ENCODE results near the gene IMMP1L.

IMMP1L gene

DNA sequence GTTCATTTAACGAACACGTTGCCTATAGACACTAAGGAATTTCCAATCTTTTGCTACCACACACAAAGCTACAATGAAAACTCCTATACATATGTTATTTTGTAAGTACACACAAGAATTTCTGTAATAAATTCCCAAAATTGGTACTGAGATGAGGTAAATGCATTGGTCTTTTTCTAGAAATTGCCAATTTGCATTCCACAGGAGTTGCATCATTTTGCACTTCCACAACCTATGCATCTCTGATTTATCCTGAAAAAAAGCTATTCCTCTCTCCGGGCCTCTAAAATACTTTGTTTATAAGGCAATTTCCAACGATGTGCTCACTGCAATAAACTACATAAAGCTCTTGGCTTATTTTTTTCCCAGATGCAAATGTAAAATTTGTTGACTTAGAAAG is 24.9 kb downstream of the IMMP1L start:
- peaks cover 11% of the 10 kb centered on the region for H3K36me3 Mint-ChIP-seq (ENCODE audit: low read depth)
- no peak overlapping the region for H3K27ac Mint-ChIP-seq
- DNase-seq, result no peak
- no peaks in the 10 kb centered on the region for H3K4me1 Mint-ChIP-seq
- no peak overlapping the region for H3K4me3 Mint-ChIP-seq
- TF ChIP-seq, protein P1, sequence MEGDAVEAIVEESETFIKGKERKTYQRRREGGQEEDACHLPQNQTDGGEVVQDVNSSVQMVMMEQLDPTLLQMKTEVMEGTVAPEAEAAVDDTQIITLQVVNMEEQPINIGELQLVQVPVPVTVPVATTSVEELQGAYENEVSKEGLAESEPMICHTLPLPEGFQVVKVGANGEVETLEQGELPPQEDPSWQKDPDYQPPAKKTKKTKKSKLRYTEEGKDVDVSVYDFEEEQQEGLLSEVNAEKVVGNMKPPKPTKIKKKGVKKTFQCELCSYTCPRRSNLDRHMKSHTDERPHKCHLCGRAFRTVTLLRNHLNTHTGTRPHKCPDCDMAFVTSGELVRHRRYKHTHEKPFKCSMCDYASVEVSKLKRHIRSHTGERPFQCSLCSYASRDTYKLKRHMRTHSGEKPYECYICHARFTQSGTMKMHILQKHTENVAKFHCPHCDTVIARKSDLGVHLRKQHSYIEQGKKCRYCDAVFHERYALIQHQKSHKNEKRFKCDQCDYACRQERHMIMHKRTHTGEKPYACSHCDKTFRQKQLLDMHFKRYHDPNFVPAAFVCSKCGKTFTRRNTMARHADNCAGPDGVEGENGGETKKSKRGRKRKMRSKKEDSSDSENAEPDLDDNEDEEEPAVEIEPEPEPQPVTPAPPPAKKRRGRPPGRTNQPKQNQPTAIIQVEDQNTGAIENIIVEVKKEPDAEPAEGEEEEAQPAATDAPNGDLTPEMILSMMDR (IDR thresholded peaks at IDR 0.05), result no peak
- no peaks in the 10 kb centered on the region for H3K9me3 Mint-ChIP-seq
- no peaks in the 10 kb centered on the region for H3K27me3 Mint-ChIP-seq (ENCODE audit: low read depth, poor library complexity)

DNA sequence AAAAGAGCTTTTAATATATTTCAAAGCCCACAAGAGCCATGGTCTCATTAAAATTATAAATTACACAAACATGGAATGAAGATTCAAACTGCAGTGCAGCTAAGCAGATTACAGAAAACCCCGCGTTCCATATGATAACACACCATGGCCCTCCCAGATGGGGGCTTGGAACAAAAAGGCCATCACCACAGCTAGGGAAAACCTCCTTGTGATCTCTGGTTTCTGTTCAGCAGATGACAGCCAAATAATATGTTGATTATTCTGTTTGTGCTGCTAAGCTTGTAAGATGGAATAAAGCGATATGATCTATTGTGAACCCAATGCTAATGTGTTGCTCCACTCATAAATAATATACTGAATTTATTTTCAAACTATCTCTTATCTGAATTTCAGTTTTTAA is 28.5 kb downstream of the IMMP1L start:
- Mint-ChIP-seq H3K9me3 (no peaks in the 10 kb centered on the region), H3K27me3 (ENCODE audit: low read depth, poor library complexity) (no peaks in the 10 kb centered on the region), H3K27ac (no peak overlapping the region), H3K4me3 (no peak overlapping the region), H3K36me3 (ENCODE audit: low read depth) (no peaks in the 10 kb centered on the region), H3K4me1 (no peaks in the 10 kb centered on the region)
- TF ChIP-seq, protein P1 (IDR thresholded peaks at IDR 0.05), result no peak
- no peak for DNase-seq

DNA sequence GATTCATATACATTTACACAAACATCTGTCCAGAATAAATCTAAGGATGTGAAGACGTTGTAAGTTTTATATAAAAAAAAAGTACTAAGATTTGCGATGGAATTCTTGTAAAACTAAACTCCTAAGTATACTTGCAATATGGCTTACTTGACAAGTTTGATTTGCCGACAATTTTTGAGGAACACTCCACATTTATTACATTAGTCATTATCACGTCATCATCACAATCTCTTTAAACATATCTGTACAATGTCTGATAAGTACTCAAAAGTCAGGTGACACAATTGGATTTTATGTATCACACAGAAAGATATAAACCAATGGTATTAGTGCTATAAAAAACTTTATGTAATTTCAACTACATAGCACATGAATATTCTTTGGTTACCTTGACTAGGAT is 30.4 kb downstream of the IMMP1L start:
- DNase-seq, result no peak

DNA sequence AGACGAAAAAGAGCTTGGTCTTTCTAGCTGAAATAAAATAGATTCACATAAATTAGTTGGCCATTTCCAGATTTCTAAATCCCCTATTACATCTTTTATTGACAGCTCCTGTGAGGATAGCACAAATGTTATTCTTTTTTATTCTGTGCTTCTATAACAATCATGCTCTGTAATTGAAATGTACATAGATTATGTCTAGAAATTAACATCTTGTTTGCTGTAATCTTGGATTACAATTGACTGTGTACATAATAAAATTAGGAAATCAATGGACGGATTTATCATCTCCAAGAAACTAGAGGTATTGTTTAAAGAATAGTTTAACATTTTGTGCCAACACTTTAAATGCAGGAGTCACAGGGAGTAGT is 31.2 kb downstream of the IMMP1L start:
- peaks cover 12% of the 10 kb centered on the region for H3K36me3 Mint-ChIP-seq (ENCODE audit: low read depth)
- TF ChIP-seq, protein P1 (IDR thresholded peaks at IDR 0.05), result no peak
- H3K4me1 Mint-ChIP-seq, result no peaks in the 10 kb centered on the region
- no peaks in the 10 kb centered on the region for H3K27me3 Mint-ChIP-seq (ENCODE audit: low read depth, poor library complexity)
- no peak overlapping the region for H3K27ac Mint-ChIP-seq
- DNase-seq, result no peak
- no peaks in the 10 kb centered on the region for H3K9me3 Mint-ChIP-seq
- no peak overlapping the region for H3K4me3 Mint-ChIP-seq

More for the DNA sequence above, 30.4 kb downstream of the IMMP1L start:
- TF ChIP-seq, protein P1 (IDR thresholded peaks at IDR 0.05), result no peak
- no peak overlapping the region for H3K27ac Mint-ChIP-seq
- no peak overlapping the region for H3K4me3 Mint-ChIP-seq
- H3K9me3 Mint-ChIP-seq, result no peaks in the 10 kb centered on the region
- H3K36me3 Mint-ChIP-seq (ENCODE audit: low read depth), result peaks cover 7% of the 10 kb centered on the region
- no peaks in the 10 kb centered on the region for H3K27me3 Mint-ChIP-seq (ENCODE audit: low read depth, poor library complexity)
- H3K4me1 Mint-ChIP-seq, result no peaks in the 10 kb centered on the region

DNA sequence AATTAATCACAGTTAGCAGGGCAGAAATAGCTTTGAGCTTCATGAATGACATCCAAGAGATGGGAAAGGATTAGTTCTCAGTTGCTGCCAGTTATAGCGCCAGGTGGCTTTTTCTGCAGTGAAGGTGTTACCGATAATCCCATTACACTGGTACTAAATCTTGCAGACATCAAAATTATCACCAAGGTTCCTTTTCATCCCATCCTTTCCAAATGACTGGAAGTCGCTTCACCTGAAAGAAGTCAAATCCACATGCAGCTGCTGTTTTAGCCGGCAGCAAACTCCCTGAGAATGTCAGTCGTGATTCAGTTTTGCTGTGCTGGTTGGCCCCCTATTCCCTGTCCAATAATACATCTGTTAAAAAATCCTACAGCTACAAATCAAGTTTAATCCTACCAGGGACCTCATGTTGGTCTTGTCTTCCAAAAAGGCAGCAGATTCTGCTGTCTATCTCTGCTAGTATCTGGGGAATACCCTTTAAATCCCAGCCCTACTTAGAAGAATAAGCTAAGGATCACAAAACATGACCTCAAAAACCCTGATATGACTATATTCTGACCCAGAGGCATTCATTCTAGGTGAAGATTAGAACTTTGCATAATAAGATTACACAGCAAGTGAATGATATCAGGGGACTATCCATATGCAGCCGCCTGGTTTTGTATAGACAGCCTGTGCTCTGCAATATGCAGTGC is 31.7 kb downstream of the IMMP1L start:
- H3K27me3 Mint-ChIP-seq (ENCODE audit: low read depth, poor library complexity), result no peaks in the 10 kb centered on the region
- no peak for DNase-seq
- no peak overlapping the region for H3K27ac Mint-ChIP-seq
- peaks cover 12% of the 10 kb centered on the region for H3K36me3 Mint-ChIP-seq (ENCODE audit: low read depth)
- H3K9me3 Mint-ChIP-seq, result no peaks in the 10 kb centered on the region
- TF ChIP-seq, protein P1 (IDR thresholded peaks at IDR 0.05), result no peak
- H3K4me3 Mint-ChIP-seq, result no peak overlapping the region
- H3K4me1 Mint-ChIP-seq, result no peaks in the 10 kb centered on the region

DNA sequence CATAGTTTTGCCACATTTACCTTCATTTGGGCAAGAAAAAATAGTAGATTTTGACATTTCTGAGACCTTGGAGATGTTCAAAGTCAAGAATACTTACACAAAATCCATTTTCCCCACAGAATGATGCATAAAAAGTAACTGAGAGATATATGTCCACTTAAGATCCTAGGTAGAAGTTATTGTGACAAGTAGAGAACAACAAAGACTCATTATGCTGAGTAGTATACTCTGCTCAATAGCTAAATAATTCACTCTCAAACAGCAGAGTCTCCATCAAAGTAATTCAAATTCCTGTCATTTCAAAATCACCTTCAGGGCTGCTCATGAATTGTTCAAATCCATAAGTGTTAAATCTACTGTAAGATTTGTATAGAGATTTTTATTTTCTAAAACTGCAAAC is 35.3 kb downstream of the IMMP1L start:
- no peaks in the 10 kb centered on the region for H3K9me3 Mint-ChIP-seq
- no peak for DNase-seq
- no peak overlapping the region for H3K4me3 Mint-ChIP-seq
- H3K4me1 Mint-ChIP-seq, result no peaks in the 10 kb centered on the region
- peaks cover 43% of the 10 kb centered on the region for H3K36me3 Mint-ChIP-seq (ENCODE audit: low read depth)
- TF ChIP-seq, protein P1 (IDR thresholded peaks at IDR 0.05), result no peak
- no peaks in the 10 kb centered on the region for H3K27me3 Mint-ChIP-seq (ENCODE audit: low read depth, poor library complexity)
- no peak overlapping the region for H3K27ac Mint-ChIP-seq

All from nephron progenitor cell (in vitro differentiated cells).